HepG2 (cell line): ENCODE data around the gene ULK3. TPM values are rescaled to one million over a fixed set of nuclear protein-coding genes. Genes with fewer than 3 reads are reported as not detected.
A peak's percentile ranks its signal among the peaks of the same experiment; 100 is the strongest.

Experiments
- ATAC-seq: fragments of 200-7000 bp; cut with Tn5 transposase; 3 replicates; pipeline ENCODE4 v1.9.1; 2020; ENCODE audit warnings: mild to moderate bottlenecking, moderate library complexity
- BruUV-seq: library from RNA; stranded (reverse); fragments of 400-500 nt; replicated peaks from 2 replicates; lab custom pipeline; 2021; lab: Mats Ljungman, UMichigan
- CTCF ChIA-PET: fragments of 300-600 bp; formaldehyde crosslinking; extraction: SDS; loops from one replicate; lab custom pipeline; 2021; ENCODE audit warnings: low total read pairs, inconsistent platforms, low intra/inter-chr PET ratio; lab: Yijun Ruan, JAX
- POLR2A ChIA-PET: fragments of 350-600 bp; sonication (Branson Sonifier 250); formaldehyde crosslinking; loops from one replicate; lab custom pipeline; 2020; ENCODE audit warnings: antibody characterized with exemption, inconsistent platforms; lab: Yijun Ruan, JAX
- DNase-seq: peaks from one replicate; pipeline ENCODE4 v3.0.0-alpha.2; 2015; ENCODE audit warnings: low spot score
- FAIRE-seq: peaks from 3 replicates; lab custom pipeline; 2011; peaks lifted over from hg19 to GRCh38; lab: Jason Lieb, UNC
- H2AFZ ChIP-seq: one replicate; pipeline ENCODE4 v1.6.1; 2011; ENCODE audit warnings: low read length, inconsistent platforms
- H3K27ac ChIP-seq: fragments of 300-600 bp; 3 replicates; pipeline ENCODE4 v1.8.0; 2011; ENCODE audit warnings: mixed run types, mild to moderate bottlenecking, mixed read lengths, low read length, inconsistent platforms; ENCODE audit not compliant: insufficient read depth; ENCODE audit errors: extremely low read length
- H3K27me3 ChIP-seq, 2 experiments: fragments of 200-600 bp in 1 of 2; 2 replicates in 1 of 2; 3 replicates in 1 of 2; pipeline versions ENCODE4 v1.6.0 to v1.8.0; 2011; ENCODE audit warnings: low read length in 2 of 2, mild to moderate bottlenecking in 2 of 2, moderate library complexity in 2 of 2, inconsistent platforms in 1 of 2; ENCODE audit not compliant: insufficient read depth in 2 of 2, control insufficient read depth in 1 of 2
- H3K36me3 ChIP-seq, 2 experiments: fragments of 200-600 bp in 1 of 2; replicated peaks in 1 of 2; 2 replicates in 1 of 2; 3 replicates in 1 of 2; pipeline versions ENCODE4 v1.5.1 to v1.8.0; 2011; ENCODE audit warnings: low read length in 2 of 2, inconsistent platforms in 1 of 2; ENCODE audit not compliant: insufficient read depth in 2 of 2, control insufficient read depth in 1 of 2
- H3K4me1 ChIP-seq: 2 replicates; pipeline ENCODE4 v1.5.1; 2012; ENCODE audit warnings: low read length, inconsistent platforms; ENCODE audit not compliant: insufficient read depth
- H3K4me2 ChIP-seq: 2 replicates; pipeline ENCODE4 v1.6.0; 2011; ENCODE audit warnings: low read depth, low read length, inconsistent platforms
- H3K4me3 ChIP-seq, 3 experiments: fragments of 200-600 bp in 1 of 3; sonication (generic), shearing (Covaris generic) in 1 of 3; replicated peaks in 1 of 3; 2 replicates each; pipeline ENCODE4 v1.5.1; 2011 to 2016; ENCODE audit warnings: low read length in 3 of 3, inconsistent platforms in 2 of 3, low read depth in 2 of 3, mild to moderate bottlenecking in 2 of 3, control low read depth in 1 of 3, mixed read lengths in 1 of 3; ENCODE audit not compliant: insufficient read depth in 1 of 3
- H3K79me2 ChIP-seq: one replicate; pipeline ENCODE4 v1.6.1; 2011; ENCODE audit warnings: low read length, inconsistent platforms; ENCODE audit not compliant: insufficient read depth
- H3K9ac ChIP-seq: 2 replicates; pipeline ENCODE4 v1.6.0; 2011; ENCODE audit warnings: mild to moderate bottlenecking, low read depth, low read length, inconsistent platforms; ENCODE audit not compliant: insufficient read depth
- H3K9me3 ChIP-seq: 2 replicates; pipeline ENCODE4 v1.5.1; 2012; ENCODE audit warnings: mild to moderate bottlenecking, low read length
- H4K20me1 ChIP-seq: 2 replicates; pipeline ENCODE4 v1.6.0; 2011; ENCODE audit warnings: inconsistent platforms, mild to moderate bottlenecking, low read length, moderate library complexity; ENCODE audit not compliant: insufficient read depth
- ATM ChIP-seq: fragments of 450-650 bp; IDR thresholded peaks from 2 replicates; pipeline ENCODE4 v1.7.1; 2017; ENCODE audit warnings: mild to moderate bottlenecking, borderline replicate concordance
- GPN1 ChIP-seq: sonication (generic); formaldehyde crosslinking; IDR thresholded peaks from 2 replicates; pipeline ENCODE4 v1.5.1; 2020; ENCODE audit warnings: missing genetic modification reagents, borderline replicate concordance
- RBM22 ChIP-seq: fragments of 200-400 bp; formaldehyde crosslinking; optimal IDR thresholded peaks from 2 replicates; pipeline ENCODE3; 2017; ENCODE audit warnings: mild to moderate bottlenecking, low read length, moderate library complexity
- SMARCE1 ChIP-seq: fragments of 450-650 bp; IDR thresholded peaks from 2 replicates; pipeline ENCODE4 v1.6.1; 2017; ENCODE audit warnings: borderline replicate concordance
- ZNF20 ChIP-seq: sonication (generic); formaldehyde crosslinking; IDR thresholded peaks from 2 replicates; pipeline ENCODE4 v1.4.0; 2020; ENCODE audit warnings: mild to moderate bottlenecking, moderate library complexity, missing genetic modification reagents
- ZNF335 ChIP-seq: sonication (generic); formaldehyde crosslinking; IDR thresholded peaks from 2 replicates; pipeline ENCODE4 v1.4.0; 2020; ENCODE audit warnings: missing genetic modification reagents
- ZNF430 ChIP-seq: sonication (generic); formaldehyde crosslinking; IDR thresholded peaks from 2 replicates; pipeline ENCODE4 v1.9.0; 2021; ENCODE audit warnings: mild to moderate bottlenecking, missing genetic modification reagents
- ZNF446 ChIP-seq: sonication (generic); formaldehyde crosslinking; IDR thresholded peaks from 2 replicates; pipeline ENCODE4 v1.5.0; 2020; ENCODE audit warnings: mild to moderate bottlenecking, missing genetic modification reagents
- ZNF484 ChIP-seq: sonication (generic); formaldehyde crosslinking; IDR thresholded peaks from 2 replicates; pipeline ENCODE4 v1.5.1; 2020; ENCODE audit warnings: mild to moderate bottlenecking, low read depth, missing genetic modification reagents, borderline replicate concordance
- ZNF558 ChIP-seq: sonication (generic); formaldehyde crosslinking; IDR thresholded peaks from 2 replicates; pipeline ENCODE4 v1.9.0; 2022; ENCODE audit warnings: mild to moderate bottlenecking, missing genetic modification reagents, borderline replicate concordance
- ZNF616 ChIP-seq: sonication (generic); formaldehyde crosslinking; IDR thresholded peaks from 2 replicates; pipeline ENCODE4 v1.5.0; 2020; ENCODE audit warnings: low read depth, mild to moderate bottlenecking, missing genetic modification reagents
- ZNF75D ChIP-seq: sonication (generic); formaldehyde crosslinking; IDR thresholded peaks from 2 replicates; pipeline ENCODE4 v1.8.1; 2023; ENCODE audit warnings: missing genetic modification reagents, mild to moderate bottlenecking, borderline replicate concordance
- ZNF816 ChIP-seq: sonication (generic); formaldehyde crosslinking; IDR thresholded peaks from 2 replicates; pipeline ENCODE4 v1.8.0; 2022; ENCODE audit warnings: missing genetic modification reagents, mild to moderate bottlenecking, borderline replicate concordance
- WGBS: methylation state at CpG from one replicate; pipeline ENCODE4 v1.1.6; 2017; ENCODE audit warnings: low lambda C conversion rate; 5-methylcytosine and 5-hydroxymethylcytosine counted together
- in situ Hi-C: cut with HindIII; loops from 2 replicates; pipeline ENCODE4 v1.10.0; 2017; ENCODE audit warnings: low pct_unique_long_range_greater_than_20kb; ENCODE audit not compliant: extremely low pct_ligation_motif_present
- intact Hi-C: fragments of 100-400 bp; cut with micrococcal nuclease; formaldehyde crosslinking; loops from one replicate; pipeline ENCODE4 v1.10.0; 2022; ENCODE audit not compliant: unreplicated experiment
- polyA plus RNA-seq, 8 experiments: library from polyadenylated mRNA; depleted of rRNA in 3 of 8; stranded (reverse) in 7 of 8; unstranded in 1 of 8; fragments of >200 nt; fragmentation: Illumina TruSeq in 4 of 8; extraction: Trizol in 4 of 8; gene quantifications; 2 replicates each; pipeline versions ENCODE4 v1.2.1 to v1.2.3, GENCODE V29; 2011 to 2016; ENCODE audit warnings: low read depth in 4 of 8, missing spikeins in 1 of 8, mixed read lengths in 1 of 8; ENCODE audit not compliant: insufficient read depth in 1 of 8
- total RNA-seq, 5 experiments: library from RNA; depleted of rRNA; stranded (reverse); fragments of >200 nt; fragmentation: Illumina TruSeq; extraction: Trizol; gene quantifications; 2 replicates each; pipeline ENCODE4 v1.2.3, GENCODE V29; 2016; ENCODE audit warnings: low read depth in 1 of 5
- TF ChIP-seq, protein P1 (sequence below): sonication (generic); formaldehyde crosslinking; IDR thresholded peaks from 2 replicates; pipeline ENCODE4 v1.5.0; 2020; ENCODE audit warnings: mild to moderate bottlenecking, missing genetic modification reagents
- TF ChIP-seq, protein P2 (sequence below): sonication (generic); formaldehyde crosslinking; IDR thresholded peaks from 2 replicates; pipeline ENCODE4 v1.5.0; 2020; ENCODE audit warnings: mild to moderate bottlenecking, missing genetic modification reagents

The ULK3 gene
- total and polyA plus RNA-seq, 2 of the 13 experiments (the other 11 are each of a cell fraction or from before 2014, with no cell fraction given), result 15.2 to 23.7 TPM

- Histone ChIP-seq H3K4me2 (no peak overlapping the region), H3K9ac (no peak overlapping the region), H3K4me3 (no peak overlapping the region), H3K9me3 (no peaks in the 10 kb centered on the region), H3K4me1 (peaks cover 43% of the 10 kb centered on the region), H3K27me3 (no peaks in the 10 kb centered on the region), H4K20me1 (peaks cover 10% of the 10 kb centered on the region), H3K36me3 (peaks cover 0 to 2% of the 10 kb centered on the region in 2 experiments; a peak in 3 of 5 replicates), H3K79me2 (peaks cover 36% of the 10 kb centered on the region), H3K27ac (peak overlapping the region; percentile 13), H2AFZ (no peak overlapping the region)
- no peak for ATAC-seq
- FAIRE-seq, result no peak
- TF ChIP-seq, protein P1, sequence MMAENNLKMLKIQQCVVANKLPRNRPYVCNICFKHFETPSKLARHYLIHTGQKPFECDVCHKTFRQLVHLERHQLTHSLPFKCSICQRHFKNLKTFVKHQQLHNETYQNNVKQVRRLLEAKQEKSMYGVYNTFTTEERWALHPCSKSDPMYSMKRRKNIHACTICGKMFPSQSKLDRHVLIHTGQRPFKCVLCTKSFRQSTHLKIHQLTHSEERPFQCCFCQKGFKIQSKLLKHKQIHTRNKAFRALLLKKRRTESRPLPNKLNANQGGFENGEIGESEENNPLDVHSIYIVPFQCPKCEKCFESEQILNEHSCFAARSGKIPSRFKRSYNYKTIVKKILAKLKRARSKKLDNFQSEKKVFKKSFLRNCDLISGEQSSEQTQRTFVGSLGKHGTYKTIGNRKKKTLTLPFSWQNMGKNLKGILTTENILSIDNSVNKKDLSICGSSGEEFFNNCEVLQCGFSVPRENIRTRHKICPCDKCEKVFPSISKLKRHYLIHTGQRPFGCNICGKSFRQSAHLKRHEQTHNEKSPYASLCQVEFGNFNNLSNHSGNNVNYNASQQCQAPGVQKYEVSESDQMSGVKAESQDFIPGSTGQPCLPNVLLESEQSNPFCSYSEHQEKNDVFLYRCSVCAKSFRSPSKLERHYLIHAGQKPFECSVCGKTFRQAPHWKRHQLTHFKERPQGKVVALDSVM (CRISPR knock-in tag), result peak; percentile 71; the same call in 1 of the 2 replicates
- no peak for TF ChIP-seq ZNF484 (CRISPR knock-in tag)
- no peak for TF ChIP-seq SMARCE1
- CTCF ChIA-PET, result no interaction called here
- intact Hi-C loops, result no loop called here
- DNase-seq, result no peak
- 85% methylated on average over 11 of the region's 11 CpGs for WGBS
- POLR2A ChIA-PET, result no interaction called here
- BruUV-seq, result no TSS peak
- in situ Hi-C loops, result no loop called here
Observed at GRCh38 chr15:74863239-74864056, 20.5 kb upstream of the ULK3 start.

DNA sequence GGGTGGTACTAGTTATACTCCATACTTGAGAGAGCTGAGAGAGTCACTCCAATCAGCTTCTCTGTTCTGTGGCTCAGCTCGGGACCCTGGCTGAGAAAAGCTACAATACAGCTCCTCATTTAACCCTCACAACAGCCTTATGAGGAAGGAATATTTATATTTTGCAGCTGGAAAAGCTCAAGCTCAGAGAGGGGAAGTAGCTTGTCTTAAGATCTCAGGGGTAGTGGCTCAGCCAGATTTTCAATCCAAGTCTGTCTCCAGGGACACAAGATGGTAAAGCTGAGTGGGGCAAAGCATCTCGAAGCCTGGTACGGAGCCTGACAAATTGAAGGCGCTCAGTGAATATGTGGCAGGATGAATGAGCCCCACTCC is 15.4 kb upstream of the ULK3 start:
- no peak for FAIRE-seq
- no peaks in the 10 kb centered on the region for H3K9me3 ChIP-seq
- no peak overlapping the region for H3K4me2 ChIP-seq
- peaks cover 13% of the 10 kb centered on the region for H3K79me2 ChIP-seq
- intact Hi-C loops (no loop called here), in situ Hi-C loops (no loop called here)
- H2AFZ ChIP-seq, result no peak overlapping the region
- no peak overlapping the region for H3K9ac ChIP-seq
- ChIA-PET POLR2A (interaction anchor here (0.7 to 1.1 kb wide), 2 partner anchors 16 to 65 kb away, joined by 3 to 4 read pairs; no protein-coding TSS in a partner anchor), CTCF (no interaction called here)
- H3K4me3 ChIP-seq, result no peak overlapping the region
- 99% methylated on average over 4 of the region's 4 CpGs for WGBS
- H3K4me1 ChIP-seq, result peaks cover 22% of the 10 kb centered on the region
- no peak for DNase-seq
- H3K27ac ChIP-seq, result no peak overlapping the region
- ATAC-seq, result no peak
- H4K20me1 ChIP-seq, result peaks cover 5% of the 10 kb centered on the region; the same call in 1 of the 2 replicates
- no peaks in the 10 kb centered on the region for H3K27me3 ChIP-seq
- peaks cover 4 to 13% of the 10 kb centered on the region in 2 experiments; a peak in 4 of 5 replicates for H3K36me3 ChIP-seq
- BruUV-seq, result no TSS peak
- TF ChIP-seq ZNF430, result no peak
- TF ChIP-seq ZNF335 (CRISPR knock-in tag), result no peak
- no peak for TF ChIP-seq ZNF446
- no peak for TF ChIP-seq ZNF20 (CRISPR knock-in tag)
- no peak for TF ChIP-seq ATM
- no peak for TF ChIP-seq RBM22
- TF ChIP-seq ZNF558 (CRISPR knock-in tag), result no peak
- TF ChIP-seq GPN1, result no peak
- TF ChIP-seq ZNF75D (CRISPR knock-in tag), result no peak
- TF ChIP-seq ZNF616 (CRISPR knock-in tag), result no peak
- TF ChIP-seq, protein P2, sequence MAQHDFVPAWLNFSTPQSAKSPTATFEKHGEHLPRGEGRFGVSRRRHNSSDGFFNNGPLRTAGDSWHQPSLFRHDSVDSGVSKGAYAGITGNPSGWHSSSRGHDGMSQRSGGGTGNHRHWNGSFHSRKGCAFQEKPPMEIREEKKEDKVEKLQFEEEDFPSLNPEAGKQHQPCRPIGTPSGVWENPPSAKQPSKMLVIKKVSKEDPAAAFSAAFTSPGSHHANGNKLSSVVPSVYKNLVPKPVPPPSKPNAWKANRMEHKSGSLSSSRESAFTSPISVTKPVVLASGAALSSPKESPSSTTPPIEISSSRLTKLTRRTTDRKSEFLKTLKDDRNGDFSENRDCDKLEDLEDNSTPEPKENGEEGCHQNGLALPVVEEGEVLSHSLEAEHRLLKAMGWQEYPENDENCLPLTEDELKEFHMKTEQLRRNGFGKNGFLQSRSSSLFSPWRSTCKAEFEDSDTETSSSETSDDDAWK, result no peak
- no peak for TF ChIP-seq ZNF816
